ENCODE measurements around the gene GPRC5C.

The GPRC5C gene

DNA sequence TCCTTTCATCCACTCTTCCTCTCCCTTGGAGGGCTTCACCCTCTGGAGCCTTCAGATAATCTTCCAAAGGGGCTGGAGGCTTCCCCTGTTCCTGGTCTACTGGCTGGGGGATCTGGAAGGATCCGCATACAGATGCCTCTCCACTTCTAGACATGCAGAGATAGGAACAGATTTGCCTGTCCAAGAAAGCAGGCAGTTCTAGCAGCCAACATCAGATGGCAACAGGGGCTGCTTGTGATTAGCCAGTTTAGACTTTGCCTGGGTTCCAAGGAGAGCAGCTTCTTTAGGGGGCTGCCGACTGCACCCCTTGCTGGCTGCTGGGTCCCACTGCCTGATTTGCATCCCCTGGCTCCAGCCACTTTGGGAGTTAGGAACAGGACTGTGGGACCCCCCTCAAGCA lies 28.4 kb downstream of the GPRC5C start:
- H3K9ac ChIP-seq (ENCODE audit: low read length), result no peak overlapping the region
- H3K79me2 ChIP-seq (ENCODE audit: low read length), result no peaks in the 10 kb centered on the region
- H3K9me3 ChIP-seq (ENCODE audit: insufficient read depth, low read length), result no peaks in the 10 kb centered on the region
- no peaks in the 10 kb centered on the region for H3K27me3 ChIP-seq (ENCODE audit: low read depth, low read length)
- H3K4me1 ChIP-seq (ENCODE audit: low read length), result peaks cover 12% of the 10 kb centered on the region
- no peak overlapping the region for H3K4me2 ChIP-seq (ENCODE audit: low read length)
- no peak overlapping the region for H2AFZ ChIP-seq (ENCODE audit: low read depth, low read length)
- no peaks in the 10 kb centered on the region for H3K36me3 ChIP-seq (replicated peaks; ENCODE audit: low read depth, low read length)
- TF ChIP-seq, protein P1, sequence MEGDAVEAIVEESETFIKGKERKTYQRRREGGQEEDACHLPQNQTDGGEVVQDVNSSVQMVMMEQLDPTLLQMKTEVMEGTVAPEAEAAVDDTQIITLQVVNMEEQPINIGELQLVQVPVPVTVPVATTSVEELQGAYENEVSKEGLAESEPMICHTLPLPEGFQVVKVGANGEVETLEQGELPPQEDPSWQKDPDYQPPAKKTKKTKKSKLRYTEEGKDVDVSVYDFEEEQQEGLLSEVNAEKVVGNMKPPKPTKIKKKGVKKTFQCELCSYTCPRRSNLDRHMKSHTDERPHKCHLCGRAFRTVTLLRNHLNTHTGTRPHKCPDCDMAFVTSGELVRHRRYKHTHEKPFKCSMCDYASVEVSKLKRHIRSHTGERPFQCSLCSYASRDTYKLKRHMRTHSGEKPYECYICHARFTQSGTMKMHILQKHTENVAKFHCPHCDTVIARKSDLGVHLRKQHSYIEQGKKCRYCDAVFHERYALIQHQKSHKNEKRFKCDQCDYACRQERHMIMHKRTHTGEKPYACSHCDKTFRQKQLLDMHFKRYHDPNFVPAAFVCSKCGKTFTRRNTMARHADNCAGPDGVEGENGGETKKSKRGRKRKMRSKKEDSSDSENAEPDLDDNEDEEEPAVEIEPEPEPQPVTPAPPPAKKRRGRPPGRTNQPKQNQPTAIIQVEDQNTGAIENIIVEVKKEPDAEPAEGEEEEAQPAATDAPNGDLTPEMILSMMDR (IDR thresholded peaks at IDR 0.05; ENCODE audit: low read depth, low read length), result no peak; the same call in 1 of the 2 replicates
- no peak for TF ChIP-seq EZH2phosphoT487 (IDR thresholded peaks at IDR 0.05; ENCODE audit: low read depth)
- H4K20me1 ChIP-seq (ENCODE audit: insufficient read depth, low read length), result no peaks in the 10 kb centered on the region
- no peak overlapping the region for H3K4me3 ChIP-seq (ENCODE audit: low read length)
- no peak overlapping the region for H3K27ac ChIP-seq (ENCODE audit: low read length)

DNA sequence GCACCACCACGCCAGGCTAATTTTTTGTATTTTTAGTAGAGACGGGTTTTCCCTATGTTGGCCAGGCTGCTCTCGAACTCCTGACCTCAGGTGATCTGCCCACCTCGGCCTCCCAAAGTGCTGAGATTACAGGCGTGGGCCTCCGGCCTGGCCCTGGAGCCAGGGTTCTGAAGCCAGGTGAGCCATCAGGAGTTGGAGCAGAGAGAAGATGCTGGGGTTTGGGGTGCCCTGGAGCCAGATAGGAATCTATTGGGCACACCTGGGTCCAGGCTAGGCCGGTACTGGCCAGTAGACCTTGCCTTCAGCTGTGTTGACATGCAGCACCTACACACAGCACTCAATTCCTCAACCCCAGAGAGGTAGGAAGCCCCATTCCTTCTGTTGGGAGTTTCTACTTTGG lies 29.1 kb downstream of the GPRC5C start:
- H3K36me3 ChIP-seq (replicated peaks; ENCODE audit: low read depth, low read length), result no peaks in the 10 kb centered on the region
- no peaks in the 10 kb centered on the region for H3K9me3 ChIP-seq (ENCODE audit: insufficient read depth, low read length)
- no peak overlapping the region for H3K27ac ChIP-seq (ENCODE audit: low read length)
- no peaks in the 10 kb centered on the region for H3K79me2 ChIP-seq (ENCODE audit: low read length)
- H3K27me3 ChIP-seq (ENCODE audit: low read depth, low read length), result no peaks in the 10 kb centered on the region
- no peak overlapping the region for H3K4me3 ChIP-seq (ENCODE audit: low read length)
- TF ChIP-seq, protein P1 (IDR thresholded peaks at IDR 0.05; ENCODE audit: low read depth, low read length), result no peak
- no peak for TF ChIP-seq EZH2phosphoT487 (IDR thresholded peaks at IDR 0.05; ENCODE audit: low read depth)
- H4K20me1 ChIP-seq (ENCODE audit: insufficient read depth, low read length), result no peaks in the 10 kb centered on the region
- H3K4me1 ChIP-seq (ENCODE audit: low read length), result peaks cover 12% of the 10 kb centered on the region
- no peak overlapping the region for H3K4me2 ChIP-seq (ENCODE audit: low read length)
- H2AFZ ChIP-seq (ENCODE audit: low read depth, low read length), result no peak overlapping the region
- no peak overlapping the region for H3K9ac ChIP-seq (ENCODE audit: low read length)

DNA sequence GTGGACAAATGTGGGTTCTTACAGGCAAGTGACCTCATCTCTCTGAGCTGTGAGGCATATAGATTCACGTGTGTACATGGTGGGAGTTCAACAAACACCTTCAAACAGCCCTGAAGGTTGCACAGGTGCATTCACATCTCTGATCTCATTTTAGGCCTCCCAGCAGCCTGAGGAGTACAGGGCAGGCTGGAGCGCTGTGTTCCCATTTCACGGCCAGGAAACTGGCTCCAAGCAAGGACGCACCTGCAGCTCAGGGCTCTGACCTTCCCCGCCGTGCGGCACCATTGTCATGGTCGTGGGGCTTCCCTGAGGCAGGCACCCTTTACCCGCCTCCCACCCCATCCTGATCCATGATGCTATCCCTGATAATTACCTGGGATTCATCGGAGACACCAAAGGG lies 29.7 kb downstream of the GPRC5C start:
- H3K27ac ChIP-seq (ENCODE audit: low read length), result no peak overlapping the region
- no peak overlapping the region for H3K4me3 ChIP-seq (ENCODE audit: low read length)
- H3K4me2 ChIP-seq (ENCODE audit: low read length), result no peak overlapping the region
- no peaks in the 10 kb centered on the region for H4K20me1 ChIP-seq (ENCODE audit: insufficient read depth, low read length)
- no peak overlapping the region for H2AFZ ChIP-seq (ENCODE audit: low read depth, low read length)
- H3K9ac ChIP-seq (ENCODE audit: low read length), result no peak overlapping the region
- TF ChIP-seq, protein P1 (IDR thresholded peaks at IDR 0.05; ENCODE audit: low read depth, low read length), result no peak
- TF ChIP-seq EZH2phosphoT487 (IDR thresholded peaks at IDR 0.05; ENCODE audit: low read depth), result no peak
- H3K36me3 ChIP-seq (replicated peaks; ENCODE audit: low read depth, low read length), result no peaks in the 10 kb centered on the region
- H3K4me1 ChIP-seq (ENCODE audit: low read length), result peaks cover 12% of the 10 kb centered on the region
- H3K79me2 ChIP-seq (ENCODE audit: low read length), result no peaks in the 10 kb centered on the region
- no peaks in the 10 kb centered on the region for H3K9me3 ChIP-seq (ENCODE audit: insufficient read depth, low read length)
- no peaks in the 10 kb centered on the region for H3K27me3 ChIP-seq (ENCODE audit: low read depth, low read length)

DNA sequence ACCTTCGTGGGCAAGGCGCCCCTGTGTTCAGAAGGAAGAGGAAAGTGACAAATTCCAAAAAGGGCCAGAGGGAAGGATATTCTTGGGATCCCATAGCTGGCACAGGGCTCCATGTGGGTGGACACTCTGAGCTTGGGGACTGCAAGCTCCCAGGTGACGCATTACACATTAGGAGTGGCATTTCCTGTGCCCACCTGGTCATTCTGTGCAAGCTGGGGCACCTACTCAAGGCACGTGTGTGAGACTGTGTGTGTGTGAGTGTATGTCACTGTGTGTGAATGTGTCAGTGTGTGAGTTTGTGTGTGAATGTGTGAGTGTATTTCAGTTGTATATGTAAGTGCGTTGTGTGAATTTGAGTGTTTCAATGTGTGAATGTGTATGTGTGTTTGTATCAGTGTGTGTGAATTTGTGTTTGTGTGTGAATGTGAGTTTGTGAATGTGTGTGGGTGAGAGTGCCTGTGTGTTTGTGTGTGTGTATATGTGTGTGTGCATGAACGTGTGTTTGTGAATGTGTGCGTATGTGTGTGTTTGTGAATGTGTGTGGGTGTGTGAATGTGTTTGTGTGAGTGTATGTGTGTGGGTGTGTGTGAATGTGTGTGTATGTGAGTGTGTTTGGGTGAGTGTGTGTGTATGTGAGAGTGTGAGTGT lies 33.0 kb downstream of the GPRC5C start:
- no peak overlapping the region for H2AFZ ChIP-seq (ENCODE audit: low read depth, low read length)
- H3K27me3 ChIP-seq (ENCODE audit: low read depth, low read length), result 0 out of 2 replicates have a peak, but pooled peaks cover 1% of the 10 kb centered on the region
- H3K4me2 ChIP-seq (ENCODE audit: low read length), result no peak overlapping the region
- H4K20me1 ChIP-seq (ENCODE audit: insufficient read depth, low read length), result no peaks in the 10 kb centered on the region
- no peak overlapping the region for H3K9ac ChIP-seq (ENCODE audit: low read length)
- peaks cover 24% of the 10 kb centered on the region for H3K4me1 ChIP-seq (ENCODE audit: low read length)
- TF ChIP-seq, protein P1 (IDR thresholded peaks at IDR 0.05; ENCODE audit: low read depth, low read length), result no peak
- no peak for TF ChIP-seq EZH2phosphoT487 (IDR thresholded peaks at IDR 0.05; ENCODE audit: low read depth)
- H3K36me3 ChIP-seq (replicated peaks; ENCODE audit: low read depth, low read length), result no peaks in the 10 kb centered on the region
- no peak overlapping the region for H3K27ac ChIP-seq (ENCODE audit: low read length)
- no peak overlapping the region for H3K4me3 ChIP-seq (ENCODE audit: low read length)
- H3K79me2 ChIP-seq (ENCODE audit: low read length), result no peaks in the 10 kb centered on the region
- no peaks in the 10 kb centered on the region for H3K9me3 ChIP-seq (ENCODE audit: insufficient read depth, low read length)

All from OCI-LY3 (cell line).